ENCODE results near the gene STAP1.

- TF ChIP-seq FOXP2 (optimal IDR thresholded peaks at IDR 0.05; ENCODE audit: borderline replicate concordance, extremely low read depth, extremely low read length, insufficient read depth), result no peak
- TF ChIP-seq POLR2AphosphoS5 (IDR thresholded peaks at IDR 0.05; ENCODE audit: low read depth, low read length), result no peak
- TF ChIP-seq TAF1 (IDR thresholded peaks at IDR 0.05; ENCODE audit: borderline replicate concordance, insufficient read depth, low read length), result no peak
Observed at GRCh38 chr4:67573193-67573592, 14.7 kb downstream of the STAP1 start.

Data from PFSK-1 (cell line).